ENCODE results near the gene HCFC1. TPM values are rescaled to one million over a fixed set of nuclear protein-coding genes. Genes with fewer than 3 reads are reported as not detected.

The HCFC1 gene
- total and polyA plus RNA-seq, 9 of the 15 experiments (the other 6 are each of a cell fraction or from before 2014, with no cell fraction given), result 2.8 to 133 (median 17.1) TPM

GRCh38 chrX:153965406-153965805 is 6.2 kb downstream of the HCFC1 start:
- ChIA-PET CTCF (ENCODE audit: low intra/inter-chr PET ratio) (no interaction called here), POLR2A (interaction anchor here (1.0 kb wide), 1 partner anchor 36 kb away, joined by 4 read pairs; no protein-coding TSS in a partner anchor)
- H3K27ac ChIP-seq (ENCODE audit: extremely low read depth, low read depth, low read length), result no peak overlapping the region; the same call in 2 of the 3 replicates
- no peak for ATAC-seq
- peaks cover 92% of the 10 kb centered on the region; the same call in 2 of the 3 replicates for H3K36me3 ChIP-seq (ENCODE audit: control insufficient read depth, insufficient read depth, low read length)
- TF ChIP-seq MIER1 (IDR thresholded peaks at IDR 0.05; ENCODE audit: low read depth) (no peak), POLR2G (IDR thresholded peaks at IDR 0.05; ENCODE audit: low read depth, low read length) (0 out of 2 replicates have a peak, but pooled peaks have one; percentile 10), ZNF282 (CRISPR knock-in tag; IDR thresholded peaks at IDR 0.05) (no peak)
- H3K4me2 ChIP-seq (ENCODE audit: insufficient read depth, low read length), result no peak overlapping the region
- intact Hi-C loops (cut with micrococcal nuclease) (no loop called here), in situ Hi-C loops (cut with MboI) (no loop called here)
- H2AFZ ChIP-seq (ENCODE audit: low read depth, low read length), result no peak overlapping the region
- FAIRE-seq, result no peak
- H3K27me3 ChIP-seq (ENCODE audit: control insufficient read depth in 2 of 2, insufficient read depth in 2 of 2, low read length in 2 of 2), result no peaks in the 10 kb centered on the region
- H3K9me1 ChIP-seq (ENCODE audit: control insufficient read depth, insufficient read depth, low read length), result peaks cover 5% of the 10 kb centered on the region
- H3K9ac ChIP-seq (ENCODE audit: insufficient read depth in 1 of 2, low read depth in 2 of 2, low read length in 2 of 2), result peak overlapping the region in 1 of 2 experiments; percentile 50; a peak in 2 of 4 replicates
- peaks cover 53% of the 10 kb centered on the region for H4K20me1 ChIP-seq (replicated peaks; ENCODE audit: control insufficient read depth, insufficient read depth, low read length)
- no CpG with 5 or more reads among the region's 5 CpGs for WGBS (ENCODE audit: insufficient coverage, low coverage, missing lambda C conversion rate)
- H3K79me2 ChIP-seq (ENCODE audit: control insufficient read depth, insufficient read depth, low read length), result peaks cover 82% of the 10 kb centered on the region
- BruUV-seq (replicated peaks), result no TSS peak
- no peak overlapping the region for H3K4me3 ChIP-seq
- H3K9me3 ChIP-seq (replicated peaks; ENCODE audit: control insufficient read depth, insufficient read depth, low read depth, low read length), result no peaks in the 10 kb centered on the region
- no peak for DNase-seq (ENCODE audit: extremely low read depth in 1 of 4, low spot score in 3 of 4)
- H3K4me1 ChIP-seq (replicated peaks in 1 of 2; ENCODE audit: control insufficient read depth in 2 of 2, insufficient read depth in 2 of 2, low read length in 2 of 2), result peaks cover 27 to 45% of the 10 kb centered on the region in 2 experiments

GRCh38 chrX:153964105-153964504 is 7.5 kb downstream of the HCFC1 start:
- WGBS (ENCODE audit: insufficient coverage, low coverage, missing lambda C conversion rate), result 93% methylated on average over 10 of the region's 14 CpGs
- Histone ChIP-seq H3K4me2 (ENCODE audit: insufficient read depth, low read length) (no peak overlapping the region), H4K20me1 (replicated peaks; ENCODE audit: control insufficient read depth, insufficient read depth, low read length) (peaks cover 45% of the 10 kb centered on the region), H3K36me3 (ENCODE audit: control insufficient read depth, insufficient read depth, low read length) (peaks cover 97% of the 10 kb centered on the region; the same call in 2 of the 3 replicates), H3K4me1 (replicated peaks in 1 of 2; ENCODE audit: control insufficient read depth in 2 of 2, insufficient read depth in 2 of 2, low read length in 2 of 2) (peaks cover 27 to 41% of the 10 kb centered on the region in 2 experiments), H2AFZ (ENCODE audit: low read depth, low read length) (no peak overlapping the region), H3K9me1 (ENCODE audit: control insufficient read depth, insufficient read depth, low read length) (peaks cover 5% of the 10 kb centered on the region), H3K79me2 (ENCODE audit: control insufficient read depth, insufficient read depth, low read length) (peaks cover 69% of the 10 kb centered on the region), H3K9me3 (replicated peaks; ENCODE audit: control insufficient read depth, insufficient read depth, low read depth, low read length) (no peaks in the 10 kb centered on the region), H3K9ac (ENCODE audit: insufficient read depth in 1 of 2, low read depth in 2 of 2, low read length in 2 of 2) (no peak overlapping the region; a peak in 1 of 4 replicates), H3K4me3 (no peak overlapping the region), H3K27ac (ENCODE audit: extremely low read depth, low read depth, low read length) (no peak overlapping the region), H3K27me3 (ENCODE audit: control insufficient read depth in 2 of 2, insufficient read depth in 2 of 2, low read length in 2 of 2) (no peaks in the 10 kb centered on the region)
- FAIRE-seq, result no peak
- TF ChIP-seq POLR2G (IDR thresholded peaks at IDR 0.05; ENCODE audit: low read depth, low read length) (0 out of 2 replicates have a peak, but pooled peaks have one; percentile 36), NFXL1 (CRISPR knock-in tag; IDR thresholded peaks at IDR 0.05) (no peak), RBFOX2 (IDR thresholded peaks at IDR 0.05; ENCODE audit: low read depth, low read length) (peak; percentile 52), ARID3A (IDR thresholded peaks at IDR 0.05; ENCODE audit: borderline replicate concordance, low read depth, low read length) (no peak)
- intact Hi-C loops (cut with micrococcal nuclease) (no loop called here), in situ Hi-C loops (cut with MboI) (no loop called here)
- CTCF ChIA-PET (ENCODE audit: low intra/inter-chr PET ratio), result no interaction called here
- no peak for ATAC-seq
- no peak for DNase-seq (ENCODE audit: extremely low read depth in 1 of 4, low spot score in 3 of 4)
- no TSS peak for BruUV-seq (replicated peaks)
- POLR2A ChIA-PET, result interaction anchor here (0.7 to 1.3 kb wide), 3 partner anchors 8 to 87 kb away, joined by 3 read pairs; no protein-coding TSS in a partner anchor
